ENCODE measurements around the gene NME5.

DNA sequence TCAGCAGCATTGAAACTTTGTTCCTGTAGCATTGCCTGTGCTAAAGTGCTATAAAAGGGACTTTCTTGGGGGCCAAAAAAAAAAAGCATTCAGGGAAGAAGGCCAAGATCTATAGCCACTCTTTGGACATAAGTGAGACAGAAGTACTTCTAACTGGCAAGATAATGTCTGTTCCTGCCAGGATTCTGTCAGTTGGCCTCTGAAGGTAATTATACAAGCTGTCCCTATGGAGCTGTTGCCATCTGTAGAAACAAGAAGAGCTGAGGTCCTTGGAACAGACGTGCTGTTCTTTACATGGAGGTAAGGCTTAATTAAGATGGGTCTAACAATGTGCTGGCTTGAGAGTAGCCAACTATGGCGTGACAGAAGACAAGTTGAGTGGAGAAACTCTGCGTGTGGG lies 49.4 kb upstream of the NME5 start:
- TF ChIP-seq EZH2 (IDR thresholded peaks at IDR 0.05) (no peak), POLR2AphosphoS5 (IDR thresholded peaks at IDR 0.05; ENCODE audit: borderline replicate concordance, low read depth, low read length) (no peak)
